ENCODE results near the gene PCK1. TPM values are rescaled to one million over a fixed set of nuclear protein-coding genes. Genes with fewer than 3 reads are reported as not detected.

Gene PCK1
- total RNA-seq, 1 experiment from 2014 or later: not detected

GRCh38 chr20:57586370-57586793, 25.5 kb downstream of the PCK1 start:
- peaks cover 7% of the 10 kb centered on the region for H3K27me3 Mint-ChIP-seq (ENCODE audit: low read depth)
- no CpG with 5 or more reads among the region's 8 CpGs for WGBS (ENCODE audit: extremely low coverage, insufficient read length, low lambda C conversion rate)

More at GRCh38 chr20:57586370-57586793, 25.5 kb downstream of the PCK1 start:
- Histone ChIP-seq H2BK12ac (ENCODE audit: insufficient read length, low read depth, low read length) (no peak overlapping the region), H2BK5ac (ENCODE audit: insufficient read length, low read length) (no peak overlapping the region), H4K8ac (replicated peaks; ENCODE audit: insufficient read length, low read depth, low read length) (no peak overlapping the region), H3K9me3 (ENCODE audit: control insufficient read depth, low read depth, low read length) (no peaks in the 10 kb centered on the region), H2BK120ac (ENCODE audit: low read depth, low read length, poor library complexity, severe bottlenecking) (no peak overlapping the region), H3T11ph (ENCODE audit: low read length) (no peak overlapping the region), H3K9ac (ENCODE audit: extremely low read depth, insufficient read length, low read length) (no peak overlapping the region), H3K4me2 (ENCODE audit: insufficient read depth, insufficient read length, low read length) (no peak overlapping the region), H3K27me3 (ENCODE audit: insufficient read depth, low read length) (no peaks in the 10 kb centered on the region), H4K5ac (ENCODE audit: insufficient read length, low read depth, low read length) (no peak overlapping the region), H3K14ac (ENCODE audit: insufficient read depth, low read length) (no peak overlapping the region), H2AK5ac (ENCODE audit: insufficient read length, low read length) (no peak overlapping the region), H4K91ac (ENCODE audit: insufficient read length, low read depth, low read length) (no peak overlapping the region), H3K23me2 (ENCODE audit: insufficient read length, low read depth, low read length, poor library complexity, severe bottlenecking) (no peaks in the 10 kb centered on the region), H3K27ac (ENCODE audit: insufficient read length, low read depth, low read length) (no peak overlapping the region), H4K20me1 (ENCODE audit: control insufficient read depth, insufficient read depth, insufficient read length) (no peaks in the 10 kb centered on the region), H3K4me1 (ENCODE audit: insufficient read depth, low read length) (no peaks in the 10 kb centered on the region), H3K79me2 (ENCODE audit: insufficient read depth, low read length) (no peaks in the 10 kb centered on the region), H2BK15ac (ENCODE audit: low read depth, low read length) (no peak overlapping the region), H3K79me1 (ENCODE audit: insufficient read depth, low read depth, low read length, poor library complexity, severe bottlenecking) (no peaks in the 10 kb centered on the region), H2AFZ (ENCODE audit: low read length) (no peak overlapping the region), H3K4ac (ENCODE audit: low read depth, low read length) (no peak overlapping the region), H2BK20ac (ENCODE audit: low read depth, low read length, poor library complexity, severe bottlenecking) (no peak overlapping the region), H3K18ac (ENCODE audit: insufficient read length, low read depth, low read length) (no peak overlapping the region), H3K56ac (ENCODE audit: insufficient read length, low read depth, low read length) (no peak overlapping the region), H3K23ac (ENCODE audit: insufficient read length, low read depth, low read length) (no peak overlapping the region)
- H3K36me3 Mint-ChIP-seq (ENCODE audit: insufficient read depth in 1 of 3, low read depth in 3 of 3): no peaks in the 10 kb centered on the region
- no peak overlapping the region for H3K27ac Mint-ChIP-seq
- DNase-seq: no peak
- peaks cover 0 to 9% of the 10 kb centered on the region in 2 experiments; a peak in 3 of 5 replicates for H3K9me3 Mint-ChIP-seq
- no peak overlapping the region for H3K4me3 Mint-ChIP-seq
- TF ChIP-seq CTCF (conservative IDR thresholded peaks at IDR 0.05): no peak
- peaks cover 10 to 33% of the 10 kb centered on the region in 2 experiments for H3K4me1 Mint-ChIP-seq

All from H9 (cell line).